ENCODE results near the gene RPS6KA2.
A peak's percentile ranks its signal among the peaks of the same experiment; 100 is the strongest.
"Not testable (repeated sequence)": the region's sequence is repeated elsewhere in the genome, so short reads cannot be mapped to it uniquely, and the experiment has no call there.

The RPS6KA2 gene

GRCh38 chr6:166394036-166394892 lies 232.8 kb downstream of the RPS6KA2 start:
- DNase-seq (ENCODE audit: low spot score): no peak

GRCh38 chr6:166393535-166393823 lies 233.6 kb downstream of the RPS6KA2 start:
- DNase-seq (ENCODE audit: low spot score): no peak

DNA sequence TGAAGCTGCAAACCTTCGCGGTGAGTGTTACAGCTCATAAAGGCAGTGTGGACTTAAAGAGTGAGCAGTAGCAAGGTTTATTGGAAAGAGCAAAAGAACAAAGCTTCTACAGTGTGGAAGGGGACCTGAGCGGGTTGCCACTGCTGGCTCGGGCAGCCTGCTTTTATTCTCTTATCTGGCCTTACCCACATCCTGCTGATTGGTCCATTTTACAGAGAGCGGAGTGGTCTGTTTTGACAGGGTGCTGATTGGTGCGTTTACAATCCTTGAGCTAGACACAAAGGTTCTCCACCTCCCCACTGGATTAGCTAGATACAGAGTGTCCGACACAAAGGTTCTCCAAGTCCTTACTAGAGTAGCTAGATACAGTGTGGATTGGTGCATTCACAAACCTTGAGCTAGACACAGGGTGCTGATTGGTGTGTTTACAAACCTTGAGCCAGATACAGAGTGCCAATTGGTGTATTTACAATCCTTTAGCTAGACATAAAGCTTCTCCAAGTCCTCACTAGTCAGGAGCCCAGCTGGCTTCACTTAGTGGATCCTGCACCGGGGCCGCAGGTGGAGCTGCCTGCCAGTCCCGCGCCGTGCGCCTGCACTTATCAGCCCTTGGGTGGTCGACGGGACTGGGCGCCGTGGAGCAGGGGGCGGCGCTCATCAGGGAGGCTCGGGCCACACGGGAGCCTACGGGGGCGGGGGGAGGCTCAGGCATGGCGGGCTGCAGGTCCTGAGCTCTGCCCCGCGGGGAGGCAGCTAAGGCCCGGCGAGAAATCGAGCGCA lies 234.1 kb downstream of the RPS6KA2 start:
- DNase-seq (ENCODE audit: low spot score): not testable (repeated sequence)

- no peak for DNase-seq (ENCODE audit: low spot score)
These were observed 237.9 kb downstream of the RPS6KA2 start for GRCh38 chr6:166389119-166389518.

DNA sequence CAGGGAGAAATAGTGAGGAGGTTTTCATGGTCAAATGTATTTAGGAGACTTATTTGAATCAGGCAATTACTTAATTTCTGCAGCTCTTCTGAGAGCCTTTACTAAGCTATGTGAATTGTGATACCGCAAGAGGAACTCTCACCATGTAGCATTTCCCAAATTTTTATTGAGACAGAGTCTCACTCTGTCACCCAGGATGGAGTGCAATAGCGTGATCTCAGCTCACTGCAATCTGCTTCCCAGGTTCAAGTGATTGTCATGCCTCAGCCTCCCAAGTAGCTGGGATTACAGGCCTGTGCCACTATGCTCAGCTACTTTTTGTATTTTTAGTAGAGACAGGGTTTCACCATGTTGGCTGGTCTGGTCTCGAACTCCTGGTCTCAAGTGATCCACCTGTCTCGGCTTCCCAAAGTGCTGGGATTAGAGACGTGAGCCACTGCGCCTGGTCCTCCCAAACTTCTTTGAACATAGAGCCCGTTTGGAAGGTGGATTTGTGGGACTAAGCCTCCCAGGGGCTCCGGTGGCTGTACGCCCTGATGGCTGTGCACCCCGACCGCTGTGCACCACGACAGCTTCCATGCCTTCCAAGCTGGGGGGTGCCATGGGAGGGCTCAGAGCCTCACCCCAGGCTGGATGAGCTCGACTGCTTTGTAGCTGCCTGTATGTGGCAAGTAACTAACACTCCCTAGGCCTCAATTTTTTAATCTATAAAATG lies 238.6 kb downstream of the RPS6KA2 start:
- no peak for DNase-seq (ENCODE audit: low spot score)

DNA sequence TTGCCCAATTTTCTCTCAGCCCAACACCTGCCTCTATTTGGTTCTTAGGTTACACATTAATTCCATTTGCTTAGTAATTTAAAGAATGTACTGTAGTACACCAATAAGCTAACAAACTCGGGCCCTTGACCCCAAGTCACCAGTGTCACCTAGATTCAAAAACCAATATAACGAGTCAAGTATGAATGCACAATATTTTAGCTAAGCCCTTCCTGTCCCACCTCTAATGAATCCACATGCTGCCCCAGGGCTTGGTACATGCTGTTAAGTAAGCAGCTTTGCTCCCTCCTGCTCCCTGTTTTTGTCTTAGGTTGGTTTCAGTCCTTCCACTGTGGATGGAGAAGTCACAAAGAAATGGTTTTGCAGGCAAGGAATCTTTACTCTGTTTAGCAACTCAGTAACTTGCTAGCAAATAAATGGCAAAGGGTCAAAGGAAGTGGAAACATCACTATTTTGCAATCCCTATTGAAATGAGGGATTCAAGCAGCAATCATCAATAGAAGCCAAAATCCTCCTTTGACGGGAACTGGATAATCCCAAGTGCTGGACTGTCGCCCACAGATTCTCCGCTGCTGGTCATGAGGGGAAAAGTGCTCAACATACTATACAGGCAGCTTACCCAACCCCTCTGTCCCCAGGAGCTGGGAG lies 239.3 kb downstream of the RPS6KA2 start:
- DNase-seq (ENCODE audit: low spot score): no peak

- not testable (repeated sequence) for DNase-seq (ENCODE audit: low spot score)
These were observed 240.0 kb downstream of the RPS6KA2 start for GRCh38 chr6:166387098-166387497.

DNA sequence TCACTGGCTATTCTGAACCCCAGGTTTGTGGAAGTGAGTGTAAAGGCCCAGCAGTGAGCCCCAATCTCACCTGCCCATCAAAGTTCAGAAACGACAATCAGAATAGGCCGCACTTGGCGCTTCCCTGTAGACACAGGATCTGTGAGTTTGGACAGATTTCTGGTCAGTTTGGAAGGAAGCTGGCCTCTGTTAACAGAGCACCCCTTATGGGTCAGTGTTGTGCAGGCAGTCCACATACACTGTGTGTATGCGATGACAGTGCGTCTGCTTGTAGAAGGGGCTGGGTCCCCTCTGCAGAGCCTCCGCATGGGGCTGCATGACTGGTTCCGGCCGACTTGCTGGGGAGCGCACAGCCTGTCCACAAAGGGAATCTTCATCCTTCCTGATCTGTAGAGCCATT lies 240.9 kb downstream of the RPS6KA2 start:
- DNase-seq (ENCODE audit: low spot score): no peak

DNA sequence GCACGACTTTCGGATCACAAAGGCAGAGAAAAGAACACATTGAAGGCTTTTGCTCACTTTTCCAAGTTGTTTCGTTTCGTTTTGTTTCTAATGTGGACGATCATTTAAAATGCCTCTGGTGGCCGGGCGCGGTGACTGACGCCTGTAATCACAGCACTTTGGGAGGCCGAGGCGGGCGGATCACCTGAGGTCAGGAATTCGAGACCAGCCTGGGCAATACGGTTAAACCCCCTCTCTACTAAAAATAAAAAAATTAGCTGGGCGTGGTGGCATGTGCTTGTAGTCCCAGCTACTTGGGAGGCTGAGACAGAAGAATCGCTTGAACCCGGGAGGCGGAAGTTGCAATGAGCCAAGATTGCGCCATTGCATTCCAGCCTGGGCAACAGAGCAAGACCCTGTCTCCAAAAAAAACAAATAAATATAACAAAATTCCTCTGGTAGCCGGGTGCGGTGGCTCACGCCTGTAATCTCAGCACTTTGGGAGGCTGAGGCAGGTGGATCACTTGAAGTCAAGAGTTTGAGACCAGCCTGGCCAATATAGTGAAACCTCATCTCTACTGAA lies 243.2 kb downstream of the RPS6KA2 start:
- peak; percentile 28 for DNase-seq (ENCODE audit: low spot score)

GRCh38 chr6:166382933-166383801 lies 243.9 kb downstream of the RPS6KA2 start, which contains the start of gene MPC1:
MPC1 (minus strand) TSS chr6:166382940; CDS start chr6:166382876, 64 bp downstream.
- DNase-seq (ENCODE audit: low spot score): peak; percentile 95

DNA sequence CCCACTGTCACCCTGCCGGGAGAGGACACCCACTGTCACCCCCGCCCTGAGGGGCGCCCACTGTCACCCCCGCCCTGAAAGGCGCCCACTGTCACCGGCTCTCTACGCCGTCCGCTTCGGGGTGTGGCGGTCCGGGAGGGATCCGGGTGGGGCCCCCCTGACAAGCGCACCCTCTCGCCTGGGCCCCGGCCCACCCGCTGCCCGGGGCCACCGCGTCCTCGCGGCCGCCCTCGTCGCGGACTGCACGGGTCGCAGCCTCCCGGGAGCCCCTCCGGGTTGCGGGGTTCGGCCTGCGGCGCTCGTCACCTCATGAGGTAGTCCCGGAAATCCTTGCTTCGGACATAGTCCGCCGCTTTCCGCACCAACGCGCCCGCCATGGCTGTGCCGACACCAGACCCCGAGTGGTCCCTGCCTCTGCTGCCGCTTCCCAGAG lies 244.5 kb downstream of the RPS6KA2 start:
- DNase-seq (ENCODE audit: low spot score): no peak

DNA sequence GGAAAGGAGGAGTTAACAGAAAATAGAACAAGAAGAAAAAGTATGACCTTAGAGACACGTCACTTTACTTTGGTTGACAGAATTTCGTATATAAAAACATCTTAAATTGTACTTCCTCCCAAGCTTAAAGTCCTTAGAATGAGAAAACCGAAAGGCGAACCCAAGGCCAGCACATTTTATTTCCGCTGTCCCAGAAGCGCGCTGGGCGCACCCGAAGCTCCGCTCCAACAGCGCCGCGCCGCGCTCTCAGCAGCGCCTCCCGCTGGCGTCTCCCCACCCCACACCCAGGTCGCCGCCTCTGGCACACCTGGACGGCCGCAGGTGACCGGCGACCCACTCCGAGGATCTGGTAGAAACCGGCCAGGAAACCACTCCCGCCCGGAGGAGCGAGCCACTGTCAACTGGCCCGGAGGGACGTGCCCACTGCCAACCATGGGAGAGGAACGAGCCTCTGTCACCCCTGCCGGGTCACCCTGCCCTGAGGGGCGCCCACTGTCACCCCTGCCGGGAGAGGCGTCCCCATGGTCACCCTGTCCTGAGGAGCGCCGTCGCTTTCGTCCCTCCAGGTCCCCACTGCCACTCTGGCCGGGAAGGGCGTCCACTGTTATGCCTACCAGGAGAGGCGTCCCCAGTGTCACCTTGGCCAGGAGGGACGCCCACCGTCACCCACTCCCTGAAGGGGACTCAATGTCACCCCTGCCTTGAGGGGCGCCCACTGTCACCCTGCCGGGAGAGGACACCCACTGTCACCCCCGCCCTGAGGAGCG lies 245.1 kb downstream of the RPS6KA2 start:
- peak; percentile 73 for DNase-seq (ENCODE audit: low spot score)

DNA sequence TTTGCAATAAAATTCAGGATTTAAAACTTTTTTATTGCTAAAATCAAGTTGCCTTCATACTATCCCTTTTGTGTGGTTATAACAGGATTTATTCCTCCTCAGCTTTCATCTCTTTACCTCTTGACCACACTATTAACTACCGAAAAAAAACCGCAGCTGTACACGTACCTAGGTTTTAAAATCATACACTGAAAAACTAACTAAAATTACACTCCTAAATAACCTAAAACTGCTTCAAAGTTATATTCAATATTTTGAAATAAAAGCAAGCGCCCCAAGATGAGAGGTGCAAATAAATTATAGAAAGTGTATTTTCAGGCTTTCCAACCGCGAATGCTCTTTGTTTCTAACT lies 245.7 kb downstream of the RPS6KA2 start:
- no peak for DNase-seq (ENCODE audit: low spot score)

DNA sequence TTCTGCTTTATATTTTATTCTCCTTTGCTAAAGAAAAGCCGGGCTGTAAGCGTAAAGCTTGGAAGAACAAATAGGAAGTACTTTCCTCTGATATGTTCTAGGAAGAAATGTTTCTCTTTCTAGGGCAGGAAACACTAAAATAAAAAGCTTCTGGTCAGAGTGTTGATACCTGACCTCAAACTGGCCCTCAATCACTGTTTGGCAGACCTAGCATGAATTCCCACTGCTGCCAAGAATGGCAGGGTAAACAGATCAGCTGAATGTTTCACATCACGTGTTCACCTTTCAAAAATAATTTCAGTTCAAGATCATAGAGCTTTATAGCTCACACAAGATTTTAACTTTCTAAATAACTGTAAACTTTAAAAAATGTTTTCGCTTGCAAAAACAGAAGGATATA lies 247.3 kb downstream of the RPS6KA2 start:
- DNase-seq (ENCODE audit: low spot score): no peak

DNA sequence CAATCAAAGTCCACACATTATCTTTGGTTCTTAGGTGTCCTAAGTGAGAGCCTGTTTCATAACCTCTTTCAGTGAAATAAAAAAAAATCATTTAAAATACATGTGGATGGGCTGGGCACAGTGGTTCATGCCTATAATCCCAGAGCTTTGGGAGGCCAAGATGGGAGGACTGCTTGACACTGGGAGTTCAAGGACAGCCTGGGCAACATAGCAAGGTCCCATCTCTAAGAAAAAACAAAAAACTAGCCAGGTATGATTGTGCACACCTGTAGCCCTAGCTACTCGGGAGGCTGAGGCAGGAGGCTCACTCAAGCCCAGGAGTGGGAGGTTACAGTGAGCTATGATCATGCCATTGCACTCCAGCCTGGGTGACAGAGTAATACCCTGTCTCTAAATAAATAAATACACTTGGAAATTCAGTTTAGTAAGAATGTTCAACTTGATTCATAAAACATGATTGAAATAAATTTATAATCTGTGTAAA lies 247.9 kb downstream of the RPS6KA2 start:
- DNase-seq (ENCODE audit: low spot score): no peak

- no peak for DNase-seq (ENCODE audit: low spot score)
These were observed 249.3 kb downstream of the RPS6KA2 start for GRCh38 chr6:166377721-166378120.

- DNase-seq (ENCODE audit: low spot score): no peak
These were observed 252.0 kb downstream of the RPS6KA2 start for GRCh38 chr6:166375013-166375412.

DNA sequence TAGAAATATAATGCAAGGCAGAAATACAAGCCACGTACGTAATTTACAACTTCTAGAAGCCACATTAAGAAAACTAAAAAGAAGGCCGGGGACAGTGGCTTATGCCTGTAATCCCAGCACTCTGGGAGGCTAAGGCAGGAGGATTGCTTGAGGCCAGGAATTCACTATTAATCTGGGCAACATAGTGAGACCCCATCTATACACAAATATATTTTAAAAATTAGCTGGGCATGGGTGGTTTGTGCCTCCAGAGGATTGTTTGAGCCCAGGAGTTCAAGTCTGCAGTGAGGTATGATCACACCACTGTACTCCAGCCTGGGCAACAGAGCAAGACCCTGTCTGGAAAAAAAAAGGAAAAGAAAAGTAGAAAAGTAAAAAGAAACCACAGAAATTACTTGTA lies 256.6 kb downstream of the RPS6KA2 start:
- no peak for DNase-seq (ENCODE audit: low spot score)

DNA sequence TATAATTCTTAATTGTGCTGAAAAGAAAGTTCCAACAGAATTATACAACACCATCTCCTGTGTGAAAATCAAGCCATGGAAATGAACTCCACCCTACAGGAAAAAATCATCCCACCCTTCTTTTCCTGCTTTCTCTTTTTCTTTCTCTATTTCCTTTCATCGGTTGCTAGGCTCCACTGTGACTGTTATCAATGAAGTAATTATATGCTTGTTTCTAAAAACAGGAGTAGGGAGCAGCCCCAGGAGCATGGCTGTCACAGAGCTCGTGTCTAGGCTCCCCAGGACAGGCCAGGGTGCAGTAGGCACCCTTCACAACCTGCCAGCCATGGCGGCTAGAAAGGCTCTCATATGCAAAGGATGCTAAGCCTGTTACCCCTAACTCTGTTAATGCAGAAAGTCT lies 257.3 kb downstream of the RPS6KA2 start:
- no peak for DNase-seq (ENCODE audit: low spot score)

DNA sequence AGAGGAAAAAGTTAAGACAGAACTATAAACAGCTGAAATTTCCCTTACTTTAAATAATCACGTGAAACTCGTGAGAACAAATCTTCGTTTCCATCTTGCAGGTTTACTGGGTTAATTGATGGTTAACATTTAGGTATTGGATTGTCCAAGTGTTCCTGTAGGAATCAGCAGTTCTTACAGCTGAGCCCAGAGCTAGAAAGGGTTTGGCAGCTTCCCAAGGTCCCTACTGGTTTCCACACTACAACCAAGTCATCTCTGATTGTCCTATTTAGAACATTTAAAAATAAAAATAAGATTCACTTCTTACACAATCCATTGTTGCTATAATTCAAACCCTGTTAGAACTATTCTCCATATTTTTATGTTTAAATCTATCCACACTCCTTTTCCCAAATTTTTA lies 260.1 kb downstream of the RPS6KA2 start:
- no peak for DNase-seq (ENCODE audit: low spot score)
